ENCODE results near the gene GATB.

GRCh38 chr4:151688003-151688784 is 72.6 kb downstream of the GATB start:
- TF ChIP-seq POLR2A (IDR thresholded peaks at IDR 0.05), result no peak
- TF ChIP-seq, protein P1, sequence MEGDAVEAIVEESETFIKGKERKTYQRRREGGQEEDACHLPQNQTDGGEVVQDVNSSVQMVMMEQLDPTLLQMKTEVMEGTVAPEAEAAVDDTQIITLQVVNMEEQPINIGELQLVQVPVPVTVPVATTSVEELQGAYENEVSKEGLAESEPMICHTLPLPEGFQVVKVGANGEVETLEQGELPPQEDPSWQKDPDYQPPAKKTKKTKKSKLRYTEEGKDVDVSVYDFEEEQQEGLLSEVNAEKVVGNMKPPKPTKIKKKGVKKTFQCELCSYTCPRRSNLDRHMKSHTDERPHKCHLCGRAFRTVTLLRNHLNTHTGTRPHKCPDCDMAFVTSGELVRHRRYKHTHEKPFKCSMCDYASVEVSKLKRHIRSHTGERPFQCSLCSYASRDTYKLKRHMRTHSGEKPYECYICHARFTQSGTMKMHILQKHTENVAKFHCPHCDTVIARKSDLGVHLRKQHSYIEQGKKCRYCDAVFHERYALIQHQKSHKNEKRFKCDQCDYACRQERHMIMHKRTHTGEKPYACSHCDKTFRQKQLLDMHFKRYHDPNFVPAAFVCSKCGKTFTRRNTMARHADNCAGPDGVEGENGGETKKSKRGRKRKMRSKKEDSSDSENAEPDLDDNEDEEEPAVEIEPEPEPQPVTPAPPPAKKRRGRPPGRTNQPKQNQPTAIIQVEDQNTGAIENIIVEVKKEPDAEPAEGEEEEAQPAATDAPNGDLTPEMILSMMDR (IDR thresholded peaks at IDR 0.05 in 4 of 5, conservative IDR thresholded peaks at IDR 0.05 in 1 of 5), result no peak

Data from gastrocnemius medialis (tissue), 4 donors.